ENCODE measurements around the gene KRTAP10-12.

The KRTAP10-12 gene

GRCh38 chr21:44713130-44713529 lies 16.2 kb downstream of the KRTAP10-12 start:
- no peak for DNase-seq

DNA sequence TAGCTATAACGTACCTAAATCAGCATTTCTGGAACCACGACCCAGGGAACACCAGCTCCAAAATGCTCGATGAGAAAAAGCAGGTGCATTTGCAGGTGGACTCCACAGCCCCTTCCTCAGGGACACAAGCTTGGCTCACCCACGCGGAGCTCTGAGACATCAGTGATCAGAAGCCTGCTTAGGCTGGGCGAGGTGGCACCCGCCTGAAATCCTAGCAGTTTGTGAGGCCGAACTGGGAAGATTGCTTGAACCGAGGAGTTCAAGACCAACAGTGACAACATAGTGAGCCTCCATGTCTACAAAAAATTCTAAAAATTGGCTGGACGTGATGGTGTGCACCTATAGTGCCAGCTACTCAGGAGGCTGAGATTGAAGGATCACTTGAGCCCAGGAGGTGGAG lies 16.9 kb downstream of the KRTAP10-12 start:
- no peak for DNase-seq

DNA sequence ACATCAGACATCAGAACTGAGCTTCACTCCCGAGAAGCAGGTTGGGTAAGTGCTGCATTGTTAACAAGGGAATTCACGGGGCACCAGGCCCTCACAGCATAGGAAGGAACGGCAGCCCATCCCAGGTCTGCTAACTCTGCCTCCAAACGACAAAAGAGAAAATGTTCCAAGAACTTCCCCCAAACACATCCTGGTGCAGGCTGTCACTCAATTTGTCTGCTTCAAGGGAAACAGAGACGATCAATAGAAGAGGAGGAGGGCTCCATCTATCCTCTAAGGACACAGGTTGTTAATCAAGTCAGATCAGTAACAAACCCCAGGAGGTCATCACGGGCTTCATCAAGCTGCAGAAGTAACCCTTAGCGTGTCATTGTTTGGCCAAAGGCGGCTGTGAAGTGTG lies 17.9 kb downstream of the KRTAP10-12 start:
- DNase-seq: no peak

DNA sequence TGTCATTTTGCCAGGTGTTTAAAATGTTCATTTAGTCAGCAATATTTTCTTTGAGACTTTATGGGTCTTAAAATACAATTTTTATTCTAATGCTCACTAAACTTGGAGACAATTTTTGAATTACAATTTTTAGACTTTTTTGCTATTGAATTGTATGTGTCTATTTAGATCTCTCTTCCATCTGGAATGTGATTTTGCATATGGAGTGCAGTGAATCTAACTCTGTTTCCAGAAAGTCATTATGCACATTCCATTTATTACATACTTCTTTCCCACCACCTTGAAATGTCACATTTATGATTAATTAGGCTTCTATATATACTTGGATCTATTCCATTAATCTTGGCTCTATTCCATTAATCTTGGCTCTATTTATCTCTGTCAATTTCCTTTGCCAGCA lies 20.0 kb downstream of the KRTAP10-12 start:
- no peak for DNase-seq

GRCh38 chr21:44718093-44718492 lies 21.1 kb downstream of the KRTAP10-12 start:
- DNase-seq: no peak

GRCh38 chr21:44718571-44718970 lies 21.6 kb downstream of the KRTAP10-12 start:
- no peak for DNase-seq

GRCh38 chr21:44720170-44720569 lies 23.2 kb downstream of the KRTAP10-12 start:
- no peak for DNase-seq

- DNase-seq: no peak
These were observed 25.8 kb downstream of the KRTAP10-12 start for GRCh38 chr21:44722731-44723130.

DNA sequence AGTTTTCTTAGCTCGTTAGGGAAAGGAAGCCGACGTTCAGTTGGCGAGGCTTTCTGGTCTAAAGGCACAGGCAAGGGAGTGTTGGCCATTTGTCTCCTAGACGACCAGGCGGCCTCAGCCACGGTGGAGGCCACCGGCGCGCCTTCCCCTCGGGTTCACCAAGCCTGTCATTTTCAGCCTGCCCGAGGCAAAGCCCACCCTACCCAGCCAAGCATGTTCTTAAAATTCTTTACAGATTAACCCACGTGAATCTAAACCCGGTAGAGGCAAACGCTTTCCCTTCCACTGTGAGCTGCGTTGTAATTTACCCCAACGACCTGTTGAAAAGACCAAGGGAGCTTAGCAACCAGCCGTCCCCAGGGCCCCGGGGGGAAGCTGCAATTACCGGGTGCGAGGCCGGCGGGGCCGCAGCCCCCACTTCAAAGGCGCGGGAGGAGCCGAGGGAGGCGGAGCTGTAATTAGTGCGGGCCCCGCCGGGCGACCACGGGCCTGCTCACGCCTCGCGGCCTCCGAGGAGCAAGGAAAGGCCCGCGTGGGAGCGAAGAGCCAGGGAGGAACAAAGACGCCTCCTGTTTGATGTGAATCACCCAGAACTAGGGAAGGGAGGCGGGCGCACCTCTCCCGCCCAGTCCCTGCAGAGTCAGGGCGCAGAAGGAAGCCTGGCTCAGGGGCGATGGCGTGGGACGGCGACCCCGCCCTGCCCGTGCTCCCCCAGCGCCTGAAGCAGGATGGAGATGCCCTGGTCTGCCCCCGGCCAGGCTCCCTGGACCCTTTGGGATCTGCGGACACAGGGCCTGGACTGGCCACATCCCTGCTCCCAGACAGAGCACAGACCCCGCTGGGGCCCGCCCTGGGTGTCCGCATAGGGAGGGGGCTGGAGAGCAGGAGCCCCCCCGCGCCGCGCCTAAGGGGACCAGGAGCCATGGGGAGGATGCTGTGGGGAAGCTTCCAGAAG lies 26.5 kb downstream of the KRTAP10-12 start:
- no peak for DNase-seq

DNA sequence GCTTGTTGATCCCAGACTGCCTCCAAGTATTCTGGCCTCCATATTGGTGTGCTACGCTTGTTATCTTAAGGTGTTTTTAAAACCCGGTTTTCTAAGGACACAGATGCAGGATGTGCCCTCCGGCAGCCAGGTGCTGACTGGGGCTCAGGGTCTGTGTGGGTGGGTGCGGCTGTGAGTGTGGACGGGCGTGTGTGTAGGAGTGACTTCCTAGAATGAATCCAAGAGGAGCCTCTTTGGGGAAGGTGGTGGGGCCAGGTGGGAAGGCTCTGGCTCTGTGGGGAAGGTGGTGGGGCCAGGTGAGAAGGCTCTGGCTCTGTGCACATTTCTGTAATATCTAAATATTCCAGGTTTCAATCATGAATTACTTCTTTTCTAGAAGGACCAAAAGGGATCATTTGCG lies 27.2 kb downstream of the KRTAP10-12 start:
- no peak for DNase-seq

DNA sequence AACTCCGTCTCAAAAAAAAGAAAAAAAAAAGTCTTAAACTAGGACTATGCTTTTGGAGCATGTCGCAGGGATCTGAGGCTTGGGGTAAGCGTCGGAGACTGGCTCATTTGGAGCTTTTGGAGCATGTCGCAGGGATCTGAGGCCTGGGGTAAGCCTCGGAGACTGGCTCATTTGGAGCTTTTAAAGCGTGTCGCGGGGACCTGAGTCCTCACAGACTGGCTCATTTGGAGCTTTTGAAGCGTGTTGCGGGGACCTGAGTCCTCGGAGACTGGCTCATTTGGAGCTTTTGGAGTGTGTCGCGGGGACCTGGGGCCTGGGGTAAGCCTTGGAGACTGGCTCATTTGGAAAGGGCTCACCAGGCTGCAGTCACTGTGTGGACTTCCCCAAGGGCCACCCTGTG lies 28.0 kb downstream of the KRTAP10-12 start:
- DNase-seq: no peak

- DNase-seq: no peak
These were observed 29.9 kb downstream of the KRTAP10-12 start for GRCh38 chr21:44726826-44727225.

GRCh38 chr21:44727321-44727720 lies 30.3 kb downstream of the KRTAP10-12 start:
- no peak for DNase-seq

DNA sequence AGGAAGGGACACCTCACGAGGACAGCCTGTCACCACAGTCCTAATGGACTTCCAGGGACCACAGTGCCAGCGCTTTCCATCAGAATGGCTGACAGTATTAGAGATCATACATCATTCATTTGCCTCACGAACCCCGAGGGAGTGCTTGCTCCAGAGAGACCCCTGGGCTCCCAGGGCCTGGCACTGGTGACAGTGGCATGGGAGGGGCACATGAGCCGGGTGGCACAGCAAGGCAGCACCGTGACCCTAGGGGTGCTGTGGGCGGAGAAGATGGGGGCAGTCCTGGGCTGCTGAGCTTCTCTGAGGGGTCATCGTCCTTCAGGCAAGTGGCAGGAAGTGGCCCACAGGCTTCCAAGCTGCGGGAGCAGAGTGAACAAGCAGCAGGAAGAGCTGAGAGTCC lies 30.8 kb downstream of the KRTAP10-12 start:
- no peak for DNase-seq

DNA sequence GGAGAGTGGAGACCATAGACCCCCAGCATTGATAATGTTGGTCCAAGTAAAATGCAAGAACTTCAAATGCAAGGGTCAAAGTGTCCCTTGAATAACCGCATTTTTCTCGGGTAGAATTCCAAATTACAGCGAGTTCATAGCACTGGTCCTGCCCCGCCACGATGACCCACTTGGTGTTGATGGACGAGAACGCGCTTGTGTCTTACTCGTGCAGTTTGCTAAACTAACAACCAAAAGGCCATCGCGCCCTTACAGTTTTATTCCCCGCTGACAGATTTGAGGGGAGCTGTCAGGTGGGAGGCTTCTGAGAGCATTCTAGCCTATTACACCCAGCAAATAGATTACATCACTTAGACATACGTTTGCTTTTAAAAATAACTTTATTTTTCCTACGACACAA lies 31.7 kb downstream of the KRTAP10-12 start:
- no peak for DNase-seq

- no peak for DNase-seq
These were observed 32.5 kb downstream of the KRTAP10-12 start for GRCh38 chr21:44729336-44730027.

DNA sequence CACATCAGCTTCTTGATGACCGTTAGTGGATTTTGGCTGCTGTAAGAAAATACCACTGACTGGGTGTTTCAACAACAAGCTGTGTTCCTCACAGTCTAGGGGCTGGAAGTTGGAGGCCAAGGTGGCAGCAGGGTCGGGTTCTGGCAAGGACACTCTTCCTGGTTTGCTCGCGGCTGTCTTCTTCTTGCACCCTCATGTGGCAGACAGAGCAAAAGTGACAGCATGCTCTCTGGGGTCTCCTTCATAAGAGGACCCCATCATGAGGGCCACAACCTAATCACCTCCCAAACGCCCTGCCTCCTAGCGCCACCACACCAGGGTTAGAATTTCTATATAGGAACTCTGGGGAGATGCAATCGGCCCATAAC lies 33.0 kb downstream of the KRTAP10-12 start:
- DNase-seq: no peak

DNA sequence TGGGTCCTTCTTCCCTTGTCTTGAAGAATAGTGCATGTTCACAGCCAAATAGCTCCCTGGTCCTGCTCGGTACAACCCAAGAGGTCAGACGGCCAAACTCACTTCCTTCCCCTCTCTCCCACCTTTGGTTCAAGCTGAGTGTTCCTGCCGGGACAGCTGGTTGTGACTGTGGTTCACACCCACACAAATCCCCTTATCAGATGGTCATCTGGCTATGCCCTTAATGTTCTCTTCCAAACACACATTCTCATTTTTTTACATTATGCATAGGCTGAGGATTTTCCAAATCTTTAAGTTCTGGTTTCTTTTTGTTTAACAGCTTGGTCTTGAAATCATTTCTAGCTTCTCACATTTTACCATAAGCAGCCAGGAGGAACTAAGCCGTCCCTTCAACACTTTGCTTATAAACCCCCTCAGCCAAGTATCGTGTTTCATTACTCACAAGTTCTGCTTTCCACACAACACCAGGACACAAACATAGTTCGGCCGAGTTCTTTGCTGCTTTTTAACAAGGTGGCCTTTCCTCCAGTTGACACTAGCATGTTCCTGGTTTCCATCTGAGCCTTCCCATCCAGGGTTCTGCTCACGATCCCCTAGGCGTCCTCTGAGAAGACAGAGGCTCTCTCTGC lies 34.1 kb downstream of the KRTAP10-12 start:
- DNase-seq: no peak

DNA sequence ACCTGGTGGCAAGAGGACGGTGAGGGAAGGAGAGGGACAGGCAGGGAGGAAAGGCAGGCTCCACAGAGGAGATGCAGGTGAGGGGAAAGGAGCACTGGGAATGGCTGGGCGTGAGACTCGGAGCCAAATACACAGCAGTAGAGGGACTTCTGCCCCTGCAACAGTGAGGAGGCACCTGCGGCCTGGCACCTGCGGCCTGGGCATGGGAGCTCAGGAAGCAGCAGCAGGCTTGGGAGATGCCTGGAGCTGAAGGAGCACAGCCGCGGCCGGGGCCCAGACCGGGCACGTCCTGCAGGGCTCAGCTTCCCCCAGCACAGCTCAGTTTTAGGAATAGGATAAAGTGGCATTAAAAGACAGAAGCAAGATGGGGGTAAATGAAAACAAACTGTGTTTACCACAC lies 35.3 kb downstream of the KRTAP10-12 start:
- no peak for DNase-seq

- no peak for DNase-seq
These were observed 36.0 kb downstream of the KRTAP10-12 start for GRCh38 chr21:44732956-44733355.

DNA sequence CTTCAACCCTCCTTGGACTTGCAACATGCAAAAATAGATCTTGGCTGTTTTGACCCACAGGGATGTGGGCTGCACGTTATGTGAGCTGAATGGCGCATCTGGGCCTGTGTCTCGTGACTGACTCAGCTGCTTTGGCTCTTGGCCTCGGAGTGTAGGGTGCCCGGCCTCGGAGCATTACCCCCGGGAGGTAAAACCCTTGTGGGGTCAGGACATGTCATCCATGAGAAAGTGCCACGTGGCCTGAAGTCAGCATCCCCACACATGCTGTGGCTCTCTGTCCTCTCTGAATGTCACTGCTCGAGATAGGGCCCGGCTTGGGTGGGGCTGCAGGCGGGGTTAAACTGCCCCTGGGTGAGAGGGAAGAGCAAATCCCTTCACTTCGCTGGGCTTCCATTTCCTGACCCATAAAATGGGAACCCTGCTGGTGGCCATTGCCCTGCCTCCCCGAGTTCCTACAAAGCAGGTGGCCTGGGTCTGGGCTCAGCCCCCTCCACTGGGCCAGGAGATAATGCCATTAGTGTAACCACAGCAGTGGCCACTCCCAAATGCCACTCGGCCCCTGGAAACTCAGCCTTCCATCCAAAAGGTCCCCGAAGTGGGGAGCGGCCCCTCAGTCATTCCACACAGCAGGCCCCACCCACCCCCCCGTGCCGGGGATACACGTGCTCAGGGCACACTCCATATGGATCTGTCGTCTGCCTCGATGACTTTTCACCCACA lies 37.2 kb downstream of the KRTAP10-12 start:
- DNase-seq: no peak

DNA sequence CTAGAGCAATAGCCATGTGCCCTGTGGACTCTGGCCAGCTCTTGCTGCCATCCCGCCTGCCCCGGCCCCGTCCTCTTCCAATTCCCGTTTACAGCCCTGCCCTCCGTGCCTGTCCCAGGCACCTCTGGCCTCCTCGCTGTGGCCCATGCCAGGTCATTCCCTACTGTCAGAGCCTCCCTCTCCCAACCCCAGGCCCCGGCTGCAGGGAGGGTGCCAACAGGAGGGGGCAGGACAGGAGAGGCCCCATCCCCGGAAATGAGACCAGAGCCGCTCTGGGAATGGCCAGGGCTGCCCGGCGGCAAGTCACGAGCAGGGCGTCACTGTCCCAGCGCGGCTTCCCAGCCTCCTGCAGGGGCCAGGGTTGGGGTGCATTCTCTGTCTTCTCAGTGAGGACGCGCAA lies 37.9 kb downstream of the KRTAP10-12 start:
- no peak for DNase-seq

GRCh38 chr21:44735821-44736220 lies 38.8 kb downstream of the KRTAP10-12 start:
- DNase-seq: no peak

All from activated CD4-positive, alpha-beta T cell treated with anti-CD3 and anti-CD28 coated beads, Interleukin-2, amount 50 U/mL, for 1 hour (primary cell).